Keratinocyte (primary cell): ENCODE data around the gene USP37. TPM values are rescaled to one million over a fixed set of nuclear protein-coding genes. Genes with fewer than 3 reads are reported as not detected.

Experiments
- DNase-seq: peaks from one replicate; pipeline ENCODE4 v3.0.0-alpha.2; 2011; ENCODE audit warnings: low read depth, missing footprints, low spot score
- FAIRE-seq: peaks from 2 replicates; lab custom pipeline; 2011; peaks lifted over from hg19 to GRCh38; lab: Jason Lieb, UNC
- H2AFZ ChIP-seq: 2 replicates; pipeline ENCODE4 v1.6.0; 2012; ENCODE audit warnings: low read length, control low read depth, inconsistent platforms; ENCODE audit not compliant: control insufficient read depth
- H3K27ac ChIP-seq: 2 replicates; pipeline ENCODE4 v1.5.1; 2011; ENCODE audit warnings: low read length; ENCODE audit not compliant: control insufficient read depth, insufficient read depth
- H3K27me3 ChIP-seq: 3 replicates; pipeline ENCODE4 v1.6.0; 2011; ENCODE audit warnings: low read length; ENCODE audit not compliant: control insufficient read depth, insufficient read depth; ENCODE audit errors: extremely low read depth
- H3K36me3 ChIP-seq, 2 experiments: 2 replicates in 1 of 2; 3 replicates in 1 of 2; pipeline ENCODE4 v1.5.1; 2011; ENCODE audit warnings: low read length in 2 of 2, mild to moderate bottlenecking in 1 of 2; ENCODE audit not compliant: control insufficient read depth in 2 of 2, insufficient read depth in 2 of 2; ENCODE audit errors: extremely low read depth in 1 of 2
- H3K4me1 ChIP-seq: 3 replicates; pipeline ENCODE4 v1.5.1; 2011; ENCODE audit warnings: low read length; ENCODE audit not compliant: control insufficient read depth, insufficient read depth; ENCODE audit errors: extremely low read depth
- H3K4me2 ChIP-seq: 3 replicates; pipeline ENCODE4 v1.6.0; 2011; ENCODE audit warnings: low read depth, low read length; ENCODE audit not compliant: control insufficient read depth, insufficient read depth; ENCODE audit errors: extremely low read depth
- H3K4me3 ChIP-seq, 3 experiments: fragments of 200-600 bp in 1 of 3; sonication (generic) in 1 of 3; 2 replicates in 2 of 3; 3 replicates in 1 of 3; pipeline ENCODE4 v1.5.1; 2011 to 2016; ENCODE audit warnings: low read length in 3 of 3, mild to moderate bottlenecking in 3 of 3, control low read depth in 2 of 3, inconsistent platforms in 1 of 3, low read depth in 1 of 3, mixed read lengths in 1 of 3, mixed run types in 1 of 3, moderate library complexity in 1 of 3; ENCODE audit not compliant: control insufficient read depth in 2 of 3, insufficient read depth in 2 of 3; ENCODE audit errors: extremely low read depth in 1 of 3
- H3K79me2 ChIP-seq: 2 replicates; pipeline ENCODE4 v1.6.0; 2012; ENCODE audit warnings: low read length; ENCODE audit not compliant: control insufficient read depth, insufficient read depth
- H3K9ac ChIP-seq: 3 replicates; pipeline ENCODE4 v1.6.0; 2011; ENCODE audit warnings: low read length; ENCODE audit not compliant: control insufficient read depth, insufficient read depth; ENCODE audit errors: extremely low read depth
- H3K9me1 ChIP-seq: 3 replicates; pipeline ENCODE4 v1.6.0; 2011; ENCODE audit warnings: low read length; ENCODE audit not compliant: control insufficient read depth, insufficient read depth; ENCODE audit errors: extremely low read depth
- H3K9me3 ChIP-seq: 2 replicates; pipeline ENCODE4 v1.5.1; 2012; ENCODE audit warnings: low read depth, low read length; ENCODE audit not compliant: control insufficient read depth
- H4K20me1 ChIP-seq: 3 replicates; pipeline ENCODE4 v1.6.0; 2011; ENCODE audit warnings: low read length; ENCODE audit not compliant: control insufficient read depth, insufficient read depth; ENCODE audit errors: extremely low read depth
- CTCF ChIP-seq, 3 experiments: IDR thresholded peaks in 1 of 3; conservative IDR thresholded peaks in 1 of 3; optimal IDR thresholded peaks in 1 of 3; 2 replicates in 2 of 3; 3 replicates in 1 of 3; pipeline versions ENCODE3 to v1.5.1; 2011; ENCODE audit warnings: low read length in 3 of 3, mild to moderate bottlenecking in 3 of 3, moderate library complexity in 2 of 3, control low read depth in 1 of 3, inconsistent platforms in 1 of 3; ENCODE audit not compliant: insufficient read depth in 2 of 3; ENCODE audit errors: extremely low read depth in 1 of 3
- EZH2 ChIP-seq: IDR thresholded peaks from one replicate; pipeline ENCODE4 v1.6.1; 2012; ENCODE audit warnings: inconsistent platforms, mild to moderate bottlenecking, low read length, moderate library complexity
- dilution Hi-C: fragments of 300-500 bp; cut with MboI; formaldehyde crosslinking; loops from one replicate; pipeline ENCODE4 v1.7.0; 2020; ENCODE audit warnings: low sequenced_read_pairs; ENCODE audit not compliant: extremely low pct_ligation_motif_present
- polyA plus RNA-seq, 5 experiments: library from polyadenylated mRNA; depleted of rRNA in 3 of 5; stranded (reverse) in 3 of 5; stranded (forward) in 1 of 5; unstranded in 1 of 5; fragments of >200 nt; gene quantifications; 1 replicate in 1 of 5; 2 replicates in 3 of 5; 3 replicates in 1 of 5; pipeline versions ENCODE4 v1.2.1 to v1.2.3, GENCODE V29; 2011 to 2012; ENCODE audit warnings: missing spikeins in 2 of 5, low read depth in 1 of 5, low replicate concordance in 1 of 5

USP37 gene
- polyA plus RNA-seq, 1 donor (not counting 4 experiments of a cell fraction or from before 2014, with no cell fraction given) = 4.2 TPM

GRCh38 chr2:218485986-218486667 lies 82.0 kb downstream of the USP37 start:
- FAIRE-seq (no peak), DNase-seq (no peak)
- Histone ChIP-seq H3K4me3 (no peak overlapping the region), H3K27ac (no peak overlapping the region), H3K27me3 (no peaks in the 10 kb centered on the region), H3K4me2 (no peak overlapping the region), H4K20me1 (no peaks in the 10 kb centered on the region), H3K9ac (no peak overlapping the region), H3K9me1 (no peaks in the 10 kb centered on the region), H3K79me2 (no peaks in the 10 kb centered on the region), H3K4me1 (no peaks in the 10 kb centered on the region), H2AFZ (no peak overlapping the region), H3K36me3 (peaks cover 0 to 3% of the 10 kb centered on the region in 2 experiments), H3K9me3 (no peaks in the 10 kb centered on the region)
- dilution Hi-C loops = no loop called here
- TF ChIP-seq EZH2 (no peak), CTCF (optimal IDR thresholded peaks at IDR 0.05 in 1 of 3, IDR thresholded peaks at IDR 0.05 in 1 of 3, conservative IDR thresholded peaks at IDR 0.05 in 1 of 3; ENCODE audit: extremely low read depth in 1 of 3, insufficient read depth in 2 of 3, low read length in 3 of 3) (no peak)

- dilution Hi-C loops = no loop called here
- H3K4me3 ChIP-seq = no peak overlapping the region
- H4K20me1 ChIP-seq = no peaks in the 10 kb centered on the region
- no peak overlapping the region for H3K9ac ChIP-seq
- H3K9me3 ChIP-seq = no peaks in the 10 kb centered on the region
- FAIRE-seq = no peak
- TF ChIP-seq CTCF (optimal IDR thresholded peaks at IDR 0.05 in 1 of 3, IDR thresholded peaks at IDR 0.05 in 1 of 3, conservative IDR thresholded peaks at IDR 0.05 in 1 of 3; ENCODE audit: extremely low read depth in 1 of 3, insufficient read depth in 2 of 3, low read length in 3 of 3) (no peak), EZH2 (no peak)
- no peaks in the 10 kb centered on the region for H3K4me1 ChIP-seq
- H3K27ac ChIP-seq = no peak overlapping the region
- no peak for DNase-seq
- no peaks in the 10 kb centered on the region for H3K27me3 ChIP-seq
- peaks cover 0 to 8% of the 10 kb centered on the region in 2 experiments for H3K36me3 ChIP-seq
- H3K4me2 ChIP-seq = no peak overlapping the region
- no peaks in the 10 kb centered on the region for H3K79me2 ChIP-seq
- no peaks in the 10 kb centered on the region for H3K9me1 ChIP-seq
- no peak overlapping the region for H2AFZ ChIP-seq
Observed at GRCh38 chr2:218482651-218483050, 85.5 kb downstream of the USP37 start.
